ENCODE measurements around the gene UBL3. TPM values are rescaled to one million over a fixed set of nuclear protein-coding genes. Genes with fewer than 3 reads are reported as not detected.

UBL3 gene
- total RNA-seq, 3 donors from 2014 or later (not counting 1 experiment from before 2014, with no cell fraction given) = 29.6 to 36.0 (median 31.5) TPM

- DNase-seq = no peak
Measured at GRCh38 chr13:29750183-29750530, 100.3 kb downstream of the UBL3 start.

GRCh38 chr13:29749401-29750182, 100.8 kb downstream of the UBL3 start:
- Mint-ChIP-seq H3K4me1 (no peaks in the 10 kb centered on the region), H3K36me3 (no peaks in the 10 kb centered on the region), H3K4me3 (no peak overlapping the region), H3K9me3 (no peaks in the 10 kb centered on the region), H3K27me3 (ENCODE audit: low read depth in 2 of 2) (peaks cover 10 to 19% of the 10 kb centered on the region in 2 donors), H3K27ac (no peak overlapping the region)
- no peak for DNase-seq
- no peaks in the 10 kb centered on the region for H3K36me3 ChIP-seq (ENCODE audit: control insufficient read depth, insufficient read depth, low read length)
- ATAC-seq = no peak
- TF ChIP-seq CTCF (IDR thresholded peaks at IDR 0.05) = no peak
- no peaks in the 10 kb centered on the region for H3K9me3 ChIP-seq (ENCODE audit: control insufficient read depth, insufficient read depth, low read length)
- no peak overlapping the region for H3K27ac ChIP-seq (ENCODE audit: low read length)
- WGBS (ENCODE audit: insufficient coverage) = 89% methylated on average over 6 of the region's 6 CpGs
- H3K4me1 ChIP-seq (ENCODE audit: control insufficient read depth, insufficient read depth, low read length) = no peaks in the 10 kb centered on the region
- H3K27me3 ChIP-seq (ENCODE audit: control insufficient read depth, insufficient read depth, low read length) = no peaks in the 10 kb centered on the region
- no peak overlapping the region for H3K4me3 ChIP-seq (ENCODE audit: low read length)
- intact Hi-C loops (cut with micrococcal nuclease) = no loop called here

More at GRCh38 chr13:29750183-29750530, 100.3 kb downstream of the UBL3 start:
- H3K4me3 Mint-ChIP-seq = no peak overlapping the region
- H3K36me3 ChIP-seq (ENCODE audit: control insufficient read depth, insufficient read depth, low read length) = no peaks in the 10 kb centered on the region
- 81% methylated on average over 5 of the region's 5 CpGs for WGBS (ENCODE audit: insufficient coverage)
- no peaks in the 10 kb centered on the region for H3K27me3 ChIP-seq (ENCODE audit: control insufficient read depth, insufficient read depth, low read length)
- H3K27me3 Mint-ChIP-seq (ENCODE audit: low read depth in 2 of 2) = peaks cover 7 to 14% of the 10 kb centered on the region in 2 donors
- no peaks in the 10 kb centered on the region for H3K36me3 Mint-ChIP-seq
- H3K4me1 ChIP-seq (ENCODE audit: control insufficient read depth, insufficient read depth, low read length) = no peaks in the 10 kb centered on the region
- no peak for ATAC-seq
- no peak for TF ChIP-seq CTCF (IDR thresholded peaks at IDR 0.05)
- no peaks in the 10 kb centered on the region for H3K9me3 Mint-ChIP-seq
- no peak overlapping the region for H3K27ac ChIP-seq (ENCODE audit: low read length)
- H3K4me3 ChIP-seq (ENCODE audit: low read length) = no peak overlapping the region
- H3K9me3 ChIP-seq (ENCODE audit: control insufficient read depth, insufficient read depth, low read length) = no peaks in the 10 kb centered on the region
- no peaks in the 10 kb centered on the region for H3K4me1 Mint-ChIP-seq
- H3K27ac Mint-ChIP-seq = no peak overlapping the region
- intact Hi-C loops (cut with micrococcal nuclease) = no loop called here

- no peak overlapping the region for H3K4me3 Mint-ChIP-seq
- Histone ChIP-seq H3K27ac (ENCODE audit: low read length) (no peak overlapping the region), H3K27me3 (ENCODE audit: control insufficient read depth, insufficient read depth, low read length) (no peaks in the 10 kb centered on the region), H3K4me3 (ENCODE audit: low read length) (no peak overlapping the region), H3K4me1 (ENCODE audit: control insufficient read depth, insufficient read depth, low read length) (no peaks in the 10 kb centered on the region), H3K9me3 (ENCODE audit: control insufficient read depth, insufficient read depth, low read length) (no peaks in the 10 kb centered on the region), H3K36me3 (ENCODE audit: control insufficient read depth, insufficient read depth, low read length) (no peaks in the 10 kb centered on the region)
- intact Hi-C loops (cut with micrococcal nuclease) = no loop called here
- H3K27ac Mint-ChIP-seq = no peak overlapping the region
- peaks cover 10 to 26% of the 10 kb centered on the region in 2 donors for H3K27me3 Mint-ChIP-seq (ENCODE audit: low read depth in 2 of 2)
- no peak for TF ChIP-seq CTCF (IDR thresholded peaks at IDR 0.05)
- H3K36me3 Mint-ChIP-seq = no peaks in the 10 kb centered on the region
- H3K9me3 Mint-ChIP-seq = no peaks in the 10 kb centered on the region
- DNase-seq (no peak), ATAC-seq (no peak)
- no peaks in the 10 kb centered on the region for H3K4me1 Mint-ChIP-seq
- 96% methylated on average over 1 of the region's 3 CpGs for WGBS (ENCODE audit: insufficient coverage)
Measured at GRCh38 chr13:29748097-29748496, 102.3 kb downstream of the UBL3 start.

Data from natural killer cell (primary cell).